Measurements from ENCODE around the gene SLC22A23.

DNA sequence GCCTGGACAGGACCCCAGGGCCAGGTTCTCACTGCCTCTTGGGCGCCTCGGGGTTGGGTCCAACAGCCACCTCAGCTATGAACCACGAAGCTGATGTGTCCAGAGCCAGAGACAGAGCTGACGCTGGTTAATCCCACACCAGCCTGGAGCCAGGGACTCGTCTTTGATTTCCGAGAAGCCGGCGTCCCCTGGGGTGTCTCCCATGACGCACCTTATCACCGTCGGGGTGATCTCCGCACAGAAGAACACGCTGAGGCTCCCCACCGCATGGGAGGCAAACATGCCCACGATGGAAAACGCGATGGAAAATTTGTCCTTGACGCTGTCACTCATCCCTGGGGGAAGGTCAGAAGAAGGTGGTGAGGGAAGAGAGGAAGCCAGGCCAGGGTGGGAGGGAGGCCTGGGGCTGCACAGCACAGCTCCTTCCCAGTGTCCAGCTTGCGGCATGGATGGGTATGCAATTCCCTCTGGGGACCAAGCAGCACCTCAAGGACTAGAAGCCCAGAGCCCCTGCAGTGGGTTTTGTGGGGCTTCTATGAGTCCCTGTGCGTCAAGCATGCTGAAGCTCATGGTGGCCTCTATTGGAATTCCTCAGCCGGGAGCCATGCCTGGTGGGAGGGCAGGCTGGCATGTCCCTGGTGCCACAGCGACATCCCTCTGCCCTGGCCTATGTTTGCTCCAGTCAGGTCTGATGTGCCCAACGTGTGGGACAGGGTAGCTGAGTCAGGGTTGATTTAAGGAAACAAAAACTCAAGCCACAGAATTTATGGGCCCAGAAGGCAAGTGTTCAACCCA lies 173.0 kb downstream of the SLC22A23 start:
- TF ChIP-seq CTCF (IDR thresholded peaks at IDR 0.05) (no peak), FOXP4 (CRISPR knock-in tag; IDR thresholded peaks at IDR 0.05) (no peak), ETV6 (CRISPR knock-in tag; IDR thresholded peaks at IDR 0.05) (no peak), RORB (CRISPR knock-in tag; IDR thresholded peaks at IDR 0.05) (no peak), CREB1 (CRISPR knock-in tag; IDR thresholded peaks at IDR 0.05) (no peak), ZNF416 (CRISPR knock-in tag; IDR thresholded peaks at IDR 0.05) (no peak), USF2 (CRISPR knock-in tag; IDR thresholded peaks at IDR 0.05) (no peak), MYBL2 (CRISPR knock-in tag; IDR thresholded peaks at IDR 0.05) (no peak), JUN (CRISPR knock-in tag; IDR thresholded peaks at IDR 0.05) (no peak), NR2C2 (CRISPR knock-in tag; IDR thresholded peaks at IDR 0.05) (no peak), SOX15 (CRISPR knock-in tag; IDR thresholded peaks at IDR 0.05) (no peak), ZNF232 (CRISPR knock-in tag; IDR thresholded peaks at IDR 0.05) (no peak), SMAD4 (CRISPR knock-in tag; IDR thresholded peaks at IDR 0.05) (no peak), ZNF532 (CRISPR knock-in tag; IDR thresholded peaks at IDR 0.05; ENCODE audit: borderline replicate concordance) (no peak)
